Kidney epithelial cell (primary cell): ENCODE data around the gene ZBTB4. TPM values are rescaled to one million over a fixed set of nuclear protein-coding genes. Genes with fewer than 3 reads are reported as not detected.

ENCODE experiments used
- DNase-seq: peaks from one replicate; pipeline ENCODE4 v3.0.0-alpha.2; 2010; ENCODE audit warnings: low read depth
- H3K27me3 ChIP-seq: 2 replicates; pipeline ENCODE4 v1.6.0; 2011; ENCODE audit warnings: low read length; ENCODE audit not compliant: control insufficient read depth, insufficient read depth
- H3K36me3 ChIP-seq: 2 replicates; pipeline ENCODE4 v1.5.1; 2011; ENCODE audit warnings: low read length; ENCODE audit not compliant: control insufficient read depth, insufficient read depth
- H3K4me3 ChIP-seq: 2 replicates; pipeline ENCODE4 v1.5.1; 2011; ENCODE audit warnings: low read depth, mild to moderate bottlenecking, control low read depth, low read length
- CTCF ChIP-seq: IDR thresholded peaks from 2 replicates; pipeline ENCODE4 v1.5.1; 2011; ENCODE audit warnings: mild to moderate bottlenecking, moderate library complexity, low read length, control low read depth, inconsistent platforms; ENCODE audit not compliant: insufficient read depth, poor library complexity, severe bottlenecking
- total RNA-seq: library from RNA; depleted of rRNA; stranded (reverse); fragments of >200 nt; gene quantifications from 2 replicates; pipeline ENCODE4 v1.2.3, GENCODE V29; 2015

Gene ZBTB4
- total RNA-seq, 1 donor from 2014 or later, result 26.3 TPM

GRCh38 chr17:7413346-7413985 lies 66.0 kb downstream of the ZBTB4 start:
- Histone ChIP-seq H3K27me3 (no peaks in the 10 kb centered on the region), H3K4me3 (no peak overlapping the region), H3K36me3 (no peaks in the 10 kb centered on the region)
- TF ChIP-seq CTCF, result no peak
- no peak for DNase-seq

GRCh38 chr17:7411427-7411750 lies 68.0 kb downstream of the ZBTB4 start:
- no peak for DNase-seq
- Histone ChIP-seq H3K4me3 (no peak overlapping the region), H3K27me3 (no peaks in the 10 kb centered on the region), H3K36me3 (no peaks in the 10 kb centered on the region)
- no peak for TF ChIP-seq CTCF

GRCh38 chr17:7410634-7411426 lies 68.6 kb downstream of the ZBTB4 start:
- Histone ChIP-seq H3K27me3 (no peaks in the 10 kb centered on the region), H3K4me3 (no peak overlapping the region), H3K36me3 (no peaks in the 10 kb centered on the region)
- no peak for DNase-seq
- no peak for TF ChIP-seq CTCF

- no peak overlapping the region for H3K4me3 ChIP-seq
- no peaks in the 10 kb centered on the region for H3K36me3 ChIP-seq
- no peak for TF ChIP-seq CTCF
- no peaks in the 10 kb centered on the region for H3K27me3 ChIP-seq
- no peak for DNase-seq
Measured at GRCh38 chr17:7409716-7410115, 69.7 kb downstream of the ZBTB4 start.

Other genes with a start within 250 kb of the ZBTB4 start
- gene DVL2, start 245.1 kb downstream of the ZBTB4 start, total RNA-seq, result 57.1 and 69.8 TPM in 2 replicates
- 41.3 and 53.3 TPM in 2 replicates for gene PHF23, start 240.2 kb downstream of the ZBTB4 start, total RNA-seq
- gene GABARAP, start 237.2 kb downstream of the ZBTB4 start, total RNA-seq, result 277 and 595 TPM in 2 replicates
- gene CTDNEP1, start 227.9 kb downstream of the ZBTB4 start, total RNA-seq, result 96.0 and 97.1 TPM in 2 replicates
- gene ELP5, start 227.4 kb downstream of the ZBTB4 start, total RNA-seq, result 20.8 and 29.0 TPM in 2 replicates
- gene CLDN7, start 217.2 kb downstream of the ZBTB4 start, total RNA-seq, result 248 and 250 TPM in 2 replicates
- gene SLC2A4, start 197.9 kb downstream of the ZBTB4 start, total RNA-seq, result 0.38 and 1.1 TPM in 2 replicates
- gene YBX2, start 185.0 kb downstream of the ZBTB4 start, total RNA-seq, result 0.08 and 0.48 TPM in 2 replicates
- gene EIF5A, start 172.0 kb downstream of the ZBTB4 start, total RNA-seq, result 460 and 490 TPM in 2 replicates
- 73.5 and 76.0 TPM in 2 replicates for gene GPS2, start 164.3 kb downstream of the ZBTB4 start, total RNA-seq
- 16.3 and 29.9 TPM in 2 replicates for gene NEURL4, start 150.3 kb downstream of the ZBTB4 start, total RNA-seq
- 0.14 and 3.6 TPM in 2 replicates for gene ACAP1, start 143.1 kb downstream of the ZBTB4 start, total RNA-seq
- 14.9 and 15.5 TPM in 2 replicates for gene KCTD11, start 127.5 kb downstream of the ZBTB4 start, total RNA-seq
- gene TMEM95, start 124.5 kb downstream of the ZBTB4 start, total RNA-seq, result not detected in 2 replicates
- gene TNK1, start 98.5 kb downstream of the ZBTB4 start, total RNA-seq, result 4.0 and 13.3 TPM in 2 replicates
- 61.8 and 74.7 TPM in 2 replicates for gene PLSCR3, start 85.1 kb downstream of the ZBTB4 start, total RNA-seq
- gene TMEM256, start 75.5 kb downstream of the ZBTB4 start, total RNA-seq, result 66.9 and 77.1 TPM in 2 replicates
- 8.3 and 8.4 TPM in 2 replicates for gene NLGN2, start 71.8 kb downstream of the ZBTB4 start, total RNA-seq
- not detected in 2 replicates for gene SPEM1, start 59.3 kb downstream of the ZBTB4 start, total RNA-seq
- not detected in 2 replicates for gene SPEM2, start 54.0 kb downstream of the ZBTB4 start, total RNA-seq
- not detected in 2 replicates for gene SPEM3, start 50.8 kb downstream of the ZBTB4 start, total RNA-seq
- 31.7 and 34.9 TPM in 2 replicates for gene TMEM102, start 44.2 kb downstream of the ZBTB4 start, total RNA-seq
- gene FGF11, start 40.1 kb downstream of the ZBTB4 start, total RNA-seq, result 1.5 and 1.8 TPM in 2 replicates
- gene CHRNB1, start 34.6 kb downstream of the ZBTB4 start, total RNA-seq, result 19.0 and 21.6 TPM in 2 replicates
- not detected in 2 replicates for gene SLC35G6, start 1.8 kb upstream of the ZBTB4 start, total RNA-seq
- gene POLR2A, start 4.7 kb upstream of the ZBTB4 start, total RNA-seq, result 56.9 and 57.8 TPM in 2 replicates
- 9.0 and 9.4 TPM in 2 replicates for gene TNFSF12, start 69.4 kb upstream of the ZBTB4 start, total RNA-seq
- gene TNFSF13, start 79.1 kb upstream of the ZBTB4 start, total RNA-seq, result 13.5 and 14.3 TPM in 2 replicates
- gene SENP3, start 82.3 kb upstream of the ZBTB4 start, total RNA-seq, result 107 and 109 TPM in 2 replicates
- gene CD68, start 100.0 kb upstream of the ZBTB4 start, total RNA-seq, result 7.4 and 8.7 TPM in 2 replicates
- gene MPDU1, start 104.2 kb upstream of the ZBTB4 start, total RNA-seq, result 161 and 187 TPM in 2 replicates
- gene SOX15, start 110.5 kb upstream of the ZBTB4 start, total RNA-seq, result 1.8 and 3.4 TPM in 2 replicates
- 43.0 and 45.7 TPM in 2 replicates for gene FXR2, start 135.3 kb upstream of the ZBTB4 start, total RNA-seq
- 61.6 and 76.0 TPM in 2 replicates for gene SAT2, start 148.2 kb upstream of the ZBTB4 start, total RNA-seq
- 0.79 TPM in 1 of 2 replicates, not detected in the other for gene SHBG, start 150.5 kb upstream of the ZBTB4 start, total RNA-seq
- gene ATP1B2, start 171.3 kb upstream of the ZBTB4 start, total RNA-seq, result not detected in 2 replicates
- 154 and 168 TPM in 2 replicates for gene TP53, start 207.9 kb upstream of the ZBTB4 start, total RNA-seq
- 13.3 and 14.9 TPM in 2 replicates for gene WRAP53, start 208.8 kb upstream of the ZBTB4 start, total RNA-seq
- gene EFNB3, start 225.6 kb upstream of the ZBTB4 start, total RNA-seq, result 4.7 and 5.5 TPM in 2 replicates
- gene DNAH2, start 238.1 kb upstream of the ZBTB4 start, total RNA-seq, result 0.04 TPM in 1 of 2 replicates, not detected in the other